K562 (cell line): ENCODE data around the gene C6orf47. TPM values are rescaled to one million over a fixed set of nuclear protein-coding genes. Genes with fewer than 3 reads are reported as not detected.

Source experiments
- ATAC-seq: fragments of 200-7000 bp; cut with Tn5 transposase; 3 replicates; pipeline ENCODE4 v1.9.1; 2020; ENCODE audit warnings: moderate library complexity
- BruUV-seq: library from RNA; stranded (reverse); fragments of 400-500 nt; replicated peaks from 2 replicates; lab custom pipeline; 2021; lab: Mats Ljungman, UMichigan
- CTCF ChIA-PET: fragments of 300-600 bp; formaldehyde crosslinking; extraction: SDS; loops from one replicate; lab custom pipeline; 2021; ENCODE audit warnings: low intra/inter-chr PET ratio; lab: Yijun Ruan, JAX
- POLR2A ChIA-PET: fragments of 300-600, 350-650 bp; sonication (Branson Sonifier 250); formaldehyde crosslinking; extraction: SDS; loops from one replicate; lab custom pipeline; 2021; ENCODE audit warnings: antibody characterized with exemption, inconsistent platforms; lab: Yijun Ruan, JAX
- DNase-seq, 4 experiments: peaks; one replicate each; pipeline versions ENCODE4 v3.0.0 to v3.0.0-alpha.2; 2011 to 2018; ENCODE audit warnings: low spot score in 3 of 4, mixed read lengths in 3 of 4; ENCODE audit errors: extremely low read depth in 1 of 4
- FAIRE-seq: peaks from 2 replicates; lab custom pipeline; 2011; peaks lifted over from hg19 to GRCh38; lab: Jason Lieb, UNC
- H2AFZ ChIP-seq: 2 replicates; pipeline ENCODE4 v1.6.0; 2011; ENCODE audit warnings: low read depth, low read length, control low read depth, inconsistent platforms
- H3K27ac ChIP-seq: fragments of 200-600 bp; 3 replicates; pipeline ENCODE4 v1.8.0; 2011; ENCODE audit warnings: low read depth, mild to moderate bottlenecking, control low read depth, inconsistent platforms, low read length, moderate library complexity, mixed read lengths; ENCODE audit errors: extremely low read depth
- H3K27me3 ChIP-seq, 2 experiments: fragments of 300-600 bp in 1 of 2; 2 replicates in 1 of 2; 3 replicates in 1 of 2; pipeline versions ENCODE4 v1.6.0 to v1.8.0; 2011; ENCODE audit warnings: inconsistent platforms in 2 of 2, low read length in 2 of 2, mild to moderate bottlenecking in 1 of 2, mixed read lengths in 1 of 2, moderate library complexity in 1 of 2; ENCODE audit not compliant: control insufficient read depth in 2 of 2, insufficient read depth in 2 of 2
- H3K36me3 ChIP-seq: fragments of 300-600 bp; 3 replicates; pipeline ENCODE4 v1.8.0; 2011; ENCODE audit warnings: mild to moderate bottlenecking, low read length, inconsistent platforms; ENCODE audit not compliant: control insufficient read depth, insufficient read depth
- H3K4me1 ChIP-seq, 2 experiments: fragments of 200-600 bp in 1 of 2; replicated peaks in 1 of 2; 2 replicates in 1 of 2; 3 replicates in 1 of 2; pipeline versions ENCODE4 v1.5.1 to v1.8.0; 2011; ENCODE audit warnings: inconsistent platforms in 2 of 2, low read length in 2 of 2, mild to moderate bottlenecking in 1 of 2, mixed read lengths in 1 of 2, moderate library complexity in 1 of 2; ENCODE audit not compliant: control insufficient read depth in 2 of 2, insufficient read depth in 2 of 2
- H3K4me2 ChIP-seq: 2 replicates; pipeline ENCODE4 v1.6.1; 2011; ENCODE audit warnings: low read length, control low read depth, inconsistent platforms, mixed read lengths; ENCODE audit not compliant: insufficient read depth
- H3K4me3 ChIP-seq: fragments of 200-600 bp; sonication (generic), shearing (Covaris generic); 2 replicates; pipeline ENCODE4 v1.5.1; 2016; ENCODE audit warnings: control low read depth, inconsistent platforms
- H3K79me2 ChIP-seq: fragments of 200-600 bp; 3 replicates; pipeline ENCODE4 v1.8.0; 2011; ENCODE audit warnings: low read length, inconsistent platforms; ENCODE audit not compliant: control insufficient read depth, insufficient read depth
- H3K9ac ChIP-seq, 2 experiments: 2 replicates each; pipeline versions ENCODE4 v1.6.0 to v1.6.1; 2011; ENCODE audit warnings: low read depth in 2 of 2, low read length in 2 of 2, control low read depth in 1 of 2, inconsistent platforms in 1 of 2, mild to moderate bottlenecking in 1 of 2, mixed read lengths in 1 of 2; ENCODE audit not compliant: insufficient read depth in 1 of 2
- H3K9me1 ChIP-seq: one replicate; pipeline ENCODE4 v1.6.0; 2011; ENCODE audit warnings: inconsistent platforms, mild to moderate bottlenecking, low read length, moderate library complexity; ENCODE audit not compliant: control insufficient read depth, insufficient read depth
- H3K9me3 ChIP-seq: replicated peaks from 2 replicates; pipeline ENCODE4 v1.5.1; 2011; ENCODE audit warnings: low read depth, low read length, inconsistent platforms; ENCODE audit not compliant: control insufficient read depth, insufficient read depth
- H4K20me1 ChIP-seq: replicated peaks from 2 replicates; pipeline ENCODE4 v1.6.1; 2011; ENCODE audit warnings: low read length, inconsistent platforms, mixed read lengths; ENCODE audit not compliant: control insufficient read depth, insufficient read depth
- CCNT2 ChIP-seq: IDR thresholded peaks from 2 replicates; pipeline ENCODE4 v1.6.1; 2011; ENCODE audit warnings: borderline replicate concordance, low read depth, mild to moderate bottlenecking, moderate library complexity, mixed read lengths, low read length; ENCODE audit not compliant: insufficient read length; ENCODE audit errors: extremely low read depth
- CEBPB ChIP-seq: fragments of 450-650 bp; IDR thresholded peaks from 2 replicates; pipeline ENCODE4 v1.6.1; 2016; ENCODE audit warnings: missing genetic modification characterization, missing compliant biosample characterization
- E2F8 ChIP-seq: fragments of 450-650 bp; IDR thresholded peaks from 2 replicates; pipeline ENCODE4 v1.7.1; 2018; ENCODE audit warnings: mild to moderate bottlenecking, low read depth; ENCODE audit not compliant: partially characterized antibody
- KDM5B ChIP-seq: fragments of 200-600 bp; sonication (generic); IDR thresholded peaks from 2 replicates; pipeline ENCODE4 v1.6.1; 2012; ENCODE audit warnings: low read depth, mild to moderate bottlenecking, moderate library complexity, low read length, control low read depth, inconsistent platforms; ENCODE audit not compliant: insufficient replicate concordance
- NR1H2 ChIP-seq: sonication (generic); formaldehyde crosslinking; IDR thresholded peaks from 2 replicates; pipeline ENCODE4 v1.4.0; 2020; ENCODE audit warnings: mild to moderate bottlenecking, missing genetic modification reagents
- NR2C1 ChIP-seq, 2 experiments: fragments of 450-650 bp; IDR thresholded peaks; 2 replicates each; pipeline ENCODE4 v1.6.1; 2017; ENCODE audit warnings: mild to moderate bottlenecking in 2 of 2, antibody characterized with exemption in 1 of 2, inconsistent platforms in 1 of 2, missing compliant biosample characterization in 1 of 2, missing genetic modification characterization in 1 of 2
- POLR2AphosphoS5 ChIP-seq: IDR thresholded peaks from 2 replicates; pipeline ENCODE4 v1.6.1; 2011; ENCODE audit warnings: mild to moderate bottlenecking, low read depth, low read length, moderate library complexity; ENCODE audit not compliant: control insufficient read depth, insufficient read depth
- POLR2G ChIP-seq: fragments of 200-400 bp; formaldehyde crosslinking; IDR thresholded peaks from 2 replicates; pipeline ENCODE4 v1.6.1; 2017; ENCODE audit warnings: low read depth, mild to moderate bottlenecking, antibody characterized with exemption, low read length, moderate library complexity
- PURB ChIP-seq: sonication (generic); formaldehyde crosslinking; IDR thresholded peaks from 2 replicates; pipeline ENCODE4 v1.9.0; 2021; ENCODE audit warnings: low read depth, mild to moderate bottlenecking, missing genetic modification reagents
- RBFOX2 ChIP-seq: fragments of 200-400 bp; formaldehyde crosslinking; IDR thresholded peaks from 2 replicates; pipeline ENCODE4 v1.6.1; 2017; ENCODE audit warnings: low read depth, mild to moderate bottlenecking, low read length, moderate library complexity
- SMAD3 ChIP-seq: fragments of 450-650 bp; formaldehyde crosslinking; conservative IDR thresholded peaks from 2 replicates; pipeline ENCODE4 v1.4.0; 2020; ENCODE audit warnings: mild to moderate bottlenecking
- ZBTB33 ChIP-seq: sonication (generic); formaldehyde crosslinking; IDR thresholded peaks from 2 replicates; pipeline ENCODE4 v1.8.1; 2023; ENCODE audit warnings: mild to moderate bottlenecking, missing genetic modification reagents
- ZNF263 ChIP-seq: sonication (generic); formaldehyde crosslinking; IDR thresholded peaks from 2 replicates; pipeline ENCODE4 v1.8.0; 2022; ENCODE audit warnings: mild to moderate bottlenecking, missing genetic modification reagents, borderline replicate concordance
- WGBS: fragments of 100-300 bp; shearing (Covaris generic); methylation state at CpG from one replicate; pipeline ENCODE4 v1.1.6; 2016; ENCODE audit warnings: low coverage, mixed read lengths; ENCODE audit not compliant: insufficient coverage; ENCODE audit errors: missing lambda C conversion rate; 5-methylcytosine and 5-hydroxymethylcytosine counted together
- in situ Hi-C: fragments of 300-500 bp; cut with MboI; formaldehyde crosslinking; loops from 4 replicates; pipeline ENCODE4 v1.15.0; 2018; ENCODE audit warnings: inconsistent platforms, mixed read lengths
- intact Hi-C: fragments of 100-400 bp; cut with micrococcal nuclease; formaldehyde crosslinking; loops from 2 replicates; pipeline ENCODE4 v1.14.2; 2022
- polyA plus RNA-seq, 8 experiments: library from polyadenylated mRNA; depleted of rRNA in 4 of 8; stranded (reverse) in 5 of 8; unstranded in 3 of 8; fragments of >200 nt; fragmentation: Nextera tagmentation in 2 of 8; fragmentation: Illumina TruSeq in 1 of 8; extraction: Ambion mirVana in 2 of 8; extraction: Trizol in 1 of 8; gene quantifications; 2 replicates each; pipeline versions ENCODE4 v1.2.1 to v1.2.3, GENCODE V29; 2011 to 2014; ENCODE audit warnings: inconsistent platforms in 1 of 8, missing spikeins in 1 of 8
- total RNA-seq, 7 experiments: library from RNA; depleted of rRNA in 6 of 7; stranded (reverse); fragments of >200 nt in 6 of 7; fragmentation: Illumina TruSeq in 2 of 7; extraction: Trizol in 2 of 7; gene quantifications; 2 replicates each; pipeline versions ENCODE4 v1.2.1 to v1.2.3, GENCODE V29; 2011 to 2021; ENCODE audit warnings: low replicate concordance in 1 of 7

Gene C6orf47
- total and polyA plus RNA-seq, 9 of the 15 experiments (the other 6 are each of a cell fraction or from before 2014, with no cell fraction given), result 0.14 to 43.8 (median 27.0) TPM

GRCh38 chr6:31631681-31632278 is 28.8 kb downstream of the C6orf47 start:
- Histone ChIP-seq H3K27ac (no peak overlapping the region), H3K9me1 (no peaks in the 10 kb centered on the region), H3K4me2 (no peak overlapping the region), H3K36me3 (peaks cover 100% of the 10 kb centered on the region), H4K20me1 (peaks cover 24% of the 10 kb centered on the region), H3K9me3 (no peaks in the 10 kb centered on the region), H3K9ac (peak overlapping the region in 1 of 2 experiments; percentile 79; a peak in 2 of 4 replicates), H2AFZ (no peak overlapping the region), H3K79me2 (peaks cover 21% of the 10 kb centered on the region; the same call in 1 of the 3 replicates), H3K27me3 (no peaks in the 10 kb centered on the region), H3K4me3 (no peak overlapping the region), H3K4me1 (peaks cover 0 to 26% of the 10 kb centered on the region in 2 experiments; a peak in 1 of 5 replicates)
- CTCF ChIA-PET, result no interaction called here
- DNase-seq (no peak), ATAC-seq (peak; percentile 32), FAIRE-seq (no peak)
- intact Hi-C loops (no loop called here), in situ Hi-C loops (no loop called here)
- 96% methylated on average over 24 of the region's 32 CpGs for WGBS
- POLR2A ChIA-PET, result interaction anchor here (0.8 to 14.8 kb wide), 3 partner anchors 4 to 20 kb away, joined by 10 to 274 read pairs (median 274); partner anchors contain the start of genes BAG6 and PRRC2A
- no TSS peak for BruUV-seq
- 0 out of 2 replicates have a peak, but pooled peaks have one; percentile 36 for TF ChIP-seq ZNF263 (CRISPR knock-in tag)
- no peak for TF ChIP-seq NR2C1 (IDR thresholded peaks at IDR 0.05)
- no peak for TF ChIP-seq NR2C1 (tag; IDR thresholded peaks at IDR 0.05)
- TF ChIP-seq PURB, result no peak
- TF ChIP-seq ZBTB33, result peak; percentile 47
- TF ChIP-seq E2F8, result peak; percentile 48
- TF ChIP-seq CCNT2, result peak; percentile 12
- TF ChIP-seq POLR2AphosphoS5, result peak; percentile 32; the same call in 1 of the 2 replicates
- TF ChIP-seq CEBPB, result no peak
- TF ChIP-seq NR1H2 (CRISPR knock-in tag), result no peak
- peak; percentile 65 for TF ChIP-seq RBFOX2
- TF ChIP-seq SMAD3 (CRISPR knock-in tag), result no peak
- TF ChIP-seq POLR2G, result peak; percentile 55; the same call in 1 of the 2 replicates
- TF ChIP-seq KDM5B, result no peak
